Measurements from ENCODE around the gene FAM9C.

DNA sequence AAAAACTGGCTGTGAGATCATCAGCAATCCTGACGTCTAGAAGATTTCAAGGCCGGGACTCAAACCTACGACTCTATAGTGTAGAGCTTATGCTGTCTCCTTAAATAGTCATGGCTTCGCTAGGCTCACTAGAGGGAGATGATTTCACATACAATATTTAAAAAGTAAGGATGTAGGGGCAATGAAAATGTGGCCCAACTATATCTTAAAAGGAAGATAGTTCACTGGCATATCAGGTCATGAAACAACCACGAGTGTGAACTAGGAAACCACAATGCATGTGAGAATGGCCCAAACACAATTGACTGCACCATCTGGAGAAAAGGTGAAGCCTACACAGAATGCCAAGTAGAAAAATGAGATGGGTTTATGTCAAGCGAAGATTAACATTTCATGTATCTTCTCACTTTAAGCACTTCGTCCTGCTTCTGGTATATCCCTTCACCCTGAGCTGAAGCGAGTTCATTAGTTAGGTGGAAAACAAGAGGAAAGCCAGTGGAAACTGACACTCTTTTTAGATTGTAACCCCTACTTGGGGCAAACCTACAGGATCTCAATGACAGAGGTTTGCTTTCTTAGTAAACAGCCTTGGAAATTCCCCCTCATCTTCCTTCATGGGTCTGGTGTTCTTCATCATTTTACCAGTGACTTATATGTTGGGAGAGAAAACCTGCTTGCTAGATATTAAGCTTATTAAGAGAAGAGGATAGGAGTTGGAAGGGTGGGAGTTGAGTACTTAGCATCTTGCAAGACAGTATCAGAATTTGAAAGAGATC, 17.4 kb downstream of the FAM9C start:
- no peak for TF ChIP-seq POLR2A (IDR thresholded peaks at IDR 0.05)
- no peak for TF ChIP-seq CTCF (IDR thresholded peaks at IDR 0.05)
- no peak for TF ChIP-seq POLR2AphosphoS5 (IDR thresholded peaks at IDR 0.05)

Measured in prostate gland (tissue), 2 donors.